ENCODE measurements around the gene GRB10.

The GRB10 gene

DNA sequence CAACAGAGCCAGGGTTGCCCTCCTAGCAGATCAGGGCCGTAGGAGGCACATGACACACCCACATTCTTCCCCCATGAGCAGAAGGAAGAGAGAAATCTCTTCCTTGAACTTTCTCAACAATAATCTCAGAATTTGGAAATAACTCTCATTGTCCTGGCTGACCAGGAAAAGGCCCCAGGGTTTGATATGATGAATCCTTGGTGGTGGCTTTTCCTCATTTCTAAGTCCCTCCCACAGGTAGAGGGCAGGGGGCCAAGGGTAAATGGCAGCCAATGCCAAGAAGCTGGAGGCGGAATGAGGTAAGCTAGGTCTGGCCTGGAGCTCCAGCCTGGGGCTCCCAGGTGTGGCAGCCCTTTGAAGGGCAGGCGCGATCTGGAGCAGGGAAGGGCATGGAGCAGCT is 67.8 kb downstream of the GRB10 start:
- no peak for DNase-seq (ENCODE audit: low read depth in 1 of 2, low spot score in 1 of 2)
- in situ Hi-C loops (cut with HindIII; ENCODE audit: low pct_unique_long_range_greater_than_20kb, low sequenced_read_pairs) = no loop called here
- no peak for TF ChIP-seq JUND (IDR thresholded peaks at IDR 0.05; ENCODE audit: low read depth)

DNA sequence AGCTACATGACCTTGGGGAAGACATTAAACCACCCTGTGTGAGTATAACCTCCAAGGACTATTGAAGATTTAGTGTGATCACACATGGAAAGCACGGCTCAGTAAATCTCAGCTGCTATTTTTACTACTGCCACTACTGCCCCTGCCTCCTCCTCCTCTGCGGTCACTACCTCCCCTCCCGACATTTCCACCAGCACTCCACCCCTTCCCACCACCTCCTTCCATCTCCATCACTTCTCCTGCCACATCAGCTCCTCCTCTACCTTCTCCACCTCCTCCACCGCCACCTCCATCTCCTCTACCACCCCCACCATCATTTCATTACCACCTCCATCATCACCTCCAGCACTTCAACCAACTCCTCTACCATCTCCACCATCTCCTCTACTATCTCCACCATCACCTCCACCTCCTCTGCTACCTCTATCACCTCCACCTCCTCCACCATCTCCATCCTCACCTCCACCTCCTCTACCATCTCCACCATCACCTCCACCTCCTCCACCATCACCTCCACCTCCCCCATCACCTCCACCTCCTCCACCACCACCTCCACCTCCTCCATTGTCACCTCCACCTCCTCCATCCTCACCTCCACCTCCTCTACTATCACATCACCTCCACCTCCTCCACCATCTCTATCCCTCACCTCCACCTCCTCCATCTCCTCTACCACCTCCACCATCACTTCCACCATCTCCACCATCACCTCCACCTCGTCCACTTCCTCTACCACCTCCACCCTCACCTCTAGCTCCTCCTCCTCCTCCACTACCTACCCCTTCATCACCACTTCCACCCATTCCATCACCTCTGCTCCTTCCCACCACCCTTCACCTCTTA is 69.4 kb downstream of the GRB10 start:
- in situ Hi-C loops (cut with HindIII; ENCODE audit: low pct_unique_long_range_greater_than_20kb, low sequenced_read_pairs) = no loop called here
- DNase-seq (ENCODE audit: low read depth in 1 of 2, low spot score in 1 of 2) = no peak
- TF ChIP-seq JUND (IDR thresholded peaks at IDR 0.05; ENCODE audit: low read depth) = no peak

- in situ Hi-C loops (cut with HindIII; ENCODE audit: low pct_unique_long_range_greater_than_20kb, low sequenced_read_pairs) = no loop called here
- TF ChIP-seq JUND (IDR thresholded peaks at IDR 0.05; ENCODE audit: low read depth) = no peak
Observed at GRCh38 chr7:50712252-50713122, 70.2 kb downstream of the GRB10 start.

DNA sequence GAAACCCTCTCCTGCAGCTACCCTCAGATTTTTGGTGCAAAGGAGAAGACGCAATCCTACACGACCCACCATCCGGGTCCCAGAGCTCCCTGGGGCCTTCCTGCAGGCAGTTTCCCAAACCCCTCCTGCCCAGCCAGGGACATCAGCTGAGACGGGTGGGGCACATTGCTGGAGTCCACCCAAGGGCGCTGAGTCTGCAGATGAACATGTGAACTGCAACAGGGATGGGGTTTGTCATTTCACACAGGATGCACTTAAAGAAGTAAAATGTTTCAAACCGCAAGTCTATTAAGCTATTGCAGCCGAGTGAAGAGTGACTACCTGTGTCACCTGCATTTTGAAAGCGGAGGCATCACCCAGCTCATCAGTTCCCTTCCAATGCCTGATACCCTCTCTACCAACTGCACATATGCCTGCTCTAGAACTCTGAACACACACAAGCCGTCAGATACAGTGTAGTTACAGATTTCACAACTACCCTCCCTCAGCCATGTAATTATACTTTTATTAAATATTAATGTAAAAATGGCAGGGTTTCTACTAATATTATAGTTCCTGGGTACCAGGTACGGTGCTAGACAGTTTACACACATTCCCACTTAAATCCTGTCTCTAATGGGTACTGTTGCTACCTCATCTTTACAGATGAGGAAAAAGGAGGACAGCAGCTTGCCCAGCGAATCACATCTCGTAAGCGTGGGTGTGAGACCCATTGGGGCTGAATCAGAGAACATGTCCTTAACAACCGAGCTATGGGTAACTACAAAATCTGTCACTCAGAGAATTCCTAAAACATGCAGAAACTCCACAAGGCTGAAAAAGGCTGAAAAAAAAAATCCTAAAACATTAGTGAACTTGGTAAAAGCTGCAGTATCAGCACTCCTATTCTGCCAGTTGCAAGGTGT is 71.2 kb downstream of the GRB10 start:
- in situ Hi-C loops (cut with HindIII; ENCODE audit: low pct_unique_long_range_greater_than_20kb, low sequenced_read_pairs) = no loop called here
- TF ChIP-seq JUND (IDR thresholded peaks at IDR 0.05; ENCODE audit: low read depth) = no peak
- DNase-seq (ENCODE audit: low read depth in 1 of 2, low spot score in 1 of 2) = no peak

More at GRCh38 chr7:50712252-50713122, 70.2 kb downstream of the GRB10 start:
- no peak for DNase-seq (ENCODE audit: low read depth in 1 of 2, low spot score in 1 of 2)

GRCh38 chr7:50710441-50711154 is 72.1 kb downstream of the GRB10 start:
- DNase-seq (ENCODE audit: low read depth in 1 of 2, low spot score in 1 of 2) = no peak
- no peak for TF ChIP-seq JUND (IDR thresholded peaks at IDR 0.05; ENCODE audit: low read depth)
- in situ Hi-C loops (cut with HindIII; ENCODE audit: low pct_unique_long_range_greater_than_20kb, low sequenced_read_pairs) = no loop called here

GRCh38 chr7:50709151-50709550 is 73.5 kb downstream of the GRB10 start:
- TF ChIP-seq JUND (IDR thresholded peaks at IDR 0.05; ENCODE audit: low read depth) = no peak
- no peak for DNase-seq (ENCODE audit: low read depth in 1 of 2, low spot score in 1 of 2)
- in situ Hi-C loops (cut with HindIII; ENCODE audit: low pct_unique_long_range_greater_than_20kb, low sequenced_read_pairs) = no loop called here

- DNase-seq (ENCODE audit: low read depth in 1 of 2, low spot score in 1 of 2) = no peak
- in situ Hi-C loops (cut with HindIII; ENCODE audit: low pct_unique_long_range_greater_than_20kb, low sequenced_read_pairs) = no loop called here
- no peak for TF ChIP-seq JUND (IDR thresholded peaks at IDR 0.05; ENCODE audit: low read depth)
Observed at GRCh38 chr7:50707236-50708006, 75.3 kb downstream of the GRB10 start.

DNA sequence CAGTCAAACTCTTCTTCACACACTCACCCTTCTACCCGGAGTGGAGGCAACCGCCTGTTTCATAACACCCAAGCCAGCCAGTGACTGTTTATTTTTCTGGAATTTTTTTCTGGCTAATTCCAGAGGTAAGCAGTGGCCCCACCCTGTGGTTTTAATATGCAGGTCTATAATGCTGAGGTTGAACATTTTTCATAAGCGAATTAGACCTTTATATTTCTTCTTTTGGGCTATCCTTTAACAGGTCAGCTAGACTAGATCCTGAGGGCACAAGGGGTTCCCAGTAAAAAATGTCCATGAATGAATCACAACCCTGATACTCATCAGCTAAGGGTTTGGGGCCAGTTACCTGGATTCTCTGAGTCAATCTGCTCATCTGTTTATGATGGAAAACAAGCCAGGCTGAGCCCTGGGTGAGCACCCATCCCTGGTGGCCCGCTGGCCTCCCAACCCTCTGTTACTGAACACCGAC is 76.2 kb downstream of the GRB10 start:
- TF ChIP-seq JUND (IDR thresholded peaks at IDR 0.05; ENCODE audit: low read depth) = no peak
- no peak for DNase-seq (ENCODE audit: low read depth in 1 of 2, low spot score in 1 of 2)
- in situ Hi-C loops (cut with HindIII; ENCODE audit: low pct_unique_long_range_greater_than_20kb, low sequenced_read_pairs) = no loop called here

DNA sequence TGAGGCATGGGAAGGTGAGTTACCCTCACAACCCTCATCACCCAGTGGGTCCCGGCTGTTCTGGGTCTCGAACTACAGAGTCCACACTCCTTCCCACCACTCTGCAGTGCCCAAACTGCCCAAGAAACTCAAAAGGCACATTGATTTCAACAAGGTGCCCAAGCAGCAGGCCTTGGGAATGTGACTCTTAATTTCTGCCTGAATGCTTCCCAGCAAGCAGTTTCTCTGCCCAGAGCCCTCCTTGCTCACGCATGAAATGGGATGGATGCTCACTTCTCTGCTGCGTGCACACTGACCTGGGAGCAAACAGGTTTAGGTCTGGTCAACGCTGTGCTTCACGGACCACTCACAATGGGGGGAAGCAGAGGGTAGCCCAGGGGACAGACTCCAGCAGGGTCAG is 77.9 kb downstream of the GRB10 start:
- in situ Hi-C loops (cut with HindIII; ENCODE audit: low pct_unique_long_range_greater_than_20kb, low sequenced_read_pairs) = no loop called here
- no peak for DNase-seq (ENCODE audit: low read depth in 1 of 2, low spot score in 1 of 2)
- TF ChIP-seq JUND (IDR thresholded peaks at IDR 0.05; ENCODE audit: low read depth) = no peak

- no peak for TF ChIP-seq JUND (IDR thresholded peaks at IDR 0.05; ENCODE audit: low read depth)
- no peak for DNase-seq (ENCODE audit: low read depth in 1 of 2, low spot score in 1 of 2)
Observed at GRCh38 chr7:50703654-50704053, 79.0 kb downstream of the GRB10 start.

DNA sequence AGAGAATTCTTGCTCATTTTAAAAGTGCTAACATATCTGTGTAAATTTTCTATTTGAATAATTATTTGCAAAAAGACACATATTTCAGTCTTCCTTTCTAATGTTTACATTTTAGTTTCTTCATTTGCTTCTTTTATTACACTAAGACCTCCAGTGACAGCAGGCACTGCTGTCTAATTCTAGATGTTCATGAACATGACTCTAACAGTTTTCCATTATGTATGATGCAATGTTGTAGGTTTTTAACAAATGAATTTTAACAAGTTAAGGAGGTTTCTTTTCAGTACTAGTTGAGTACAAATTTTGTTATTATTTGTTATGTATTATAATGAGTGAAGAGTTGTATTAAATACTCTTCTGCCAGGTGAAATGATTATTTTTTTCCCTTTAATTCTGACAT is 83.6 kb downstream of the GRB10 start:
- no peak for DNase-seq (ENCODE audit: low read depth in 1 of 2, low spot score in 1 of 2)
- in situ Hi-C loops (cut with HindIII; ENCODE audit: low pct_unique_long_range_greater_than_20kb, low sequenced_read_pairs) = no loop called here

More at GRCh38 chr7:50703654-50704053, 79.0 kb downstream of the GRB10 start:
- in situ Hi-C loops (cut with HindIII; ENCODE audit: low pct_unique_long_range_greater_than_20kb, low sequenced_read_pairs) = no loop called here

More for the DNA sequence above, 83.6 kb downstream of the GRB10 start:
- no peak for TF ChIP-seq JUND (IDR thresholded peaks at IDR 0.05; ENCODE audit: low read depth)

Measured in T47D (cell line).